ENCODE measurements around the gene MRFAP1.
A peak's percentile ranks its signal among the peaks of the same experiment; 100 is the strongest.

MRFAP1 gene

GRCh38 chr4:6596948-6597347 lies 43.5 kb upstream of the MRFAP1 start:
- Histone ChIP-seq H4K20me1 (peaks cover 0 to 48% (median 0%) of the 10 kb centered on the region in 11 experiments; a peak in 6 of 22 replicates), H3K9me3 (replicated peaks in 1 of 11) (peaks cover 0 to 1% (median 0%) of the 10 kb centered on the region in 11 experiments; a peak in 1 of 22 replicates), H3K27me3 (no peaks in the 10 kb centered on the region), H3K36me3 (peaks cover 9 to 90% (median 26%) of the 10 kb centered on the region in 11 experiments; a peak in 17 of 22 replicates), H3K4me3 (no peak overlapping the region), H3K4me2 (peak overlapping the region in 8 of 11 experiments; percentile 72 to 87 (median 84); a peak in 15 of 22 replicates), H3K4me1 (peaks cover 0 to 73% (median 60%) of the 10 kb centered on the region in 10 experiments; a peak in 17 of 20 replicates), H3K27ac (peak overlapping the region in 2 of 11 experiments; percentile 13 to 66; a peak in 2 of 22 replicates), H3K9ac (peak overlapping the region in 2 of 11 experiments; percentile 23 to 41; a peak in 1 of 22 replicates)
- no peak for TF ChIP-seq Cebpa-rat (IDR thresholded peaks at IDR 0.05)

- Histone ChIP-seq H3K27ac (peak overlapping the region in 6 of 11 experiments; percentile 2 to 67 (median 62); a peak in 7 of 22 replicates), H3K27me3 (no peaks in the 10 kb centered on the region), H3K36me3 (peaks cover 9 to 90% (median 35%) of the 10 kb centered on the region in 11 experiments; a peak in 17 of 22 replicates), H3K4me3 (no peak overlapping the region), H4K20me1 (peaks cover 0 to 36% (median 0%) of the 10 kb centered on the region in 11 experiments; a peak in 5 of 22 replicates), H3K9ac (peak overlapping the region in 5 of 11 experiments; percentile 34 to 59 (median 49); a peak in 6 of 22 replicates), H3K4me2 (peak overlapping the region in 9 of 11 experiments; percentile 47 to 87 (median 83); a peak in 18 of 22 replicates), H3K4me1 (peaks cover 0 to 80% (median 70%) of the 10 kb centered on the region in 10 experiments; a peak in 17 of 20 replicates), H3K9me3 (replicated peaks in 1 of 11) (peaks cover 0 to 7% (median 0%) of the 10 kb centered on the region in 11 experiments; a peak in 3 of 22 replicates)
- no peak for TF ChIP-seq Cebpa-rat (IDR thresholded peaks at IDR 0.05)
Observed at GRCh38 chr4:6598127-6598526, 42.4 kb upstream of the MRFAP1 start.

- Histone ChIP-seq H3K4me3 (no peak overlapping the region), H3K4me2 (peak overlapping the region in 9 of 11 experiments; percentile 47 to 87 (median 83); a peak in 18 of 22 replicates), H3K27ac (peak overlapping the region in 8 of 11 experiments; percentile 27 to 67 (median 54); a peak in 15 of 22 replicates), H3K9me3 (replicated peaks in 1 of 11) (peaks cover 0 to 7% (median 0%) of the 10 kb centered on the region in 11 experiments; a peak in 3 of 22 replicates), H4K20me1 (peaks cover 0 to 33% (median 0%) of the 10 kb centered on the region in 11 experiments; a peak in 4 of 22 replicates), H3K4me1 (peaks cover 0 to 85% (median 75%) of the 10 kb centered on the region in 10 experiments; a peak in 17 of 20 replicates), H3K9ac (peak overlapping the region in 6 of 11 experiments; percentile 30 to 59 (median 44); a peak in 9 of 22 replicates), H3K36me3 (peaks cover 4 to 88% (median 34%) of the 10 kb centered on the region in 11 experiments; a peak in 16 of 22 replicates), H3K27me3 (no peaks in the 10 kb centered on the region)
- no peak for TF ChIP-seq Cebpa-rat (IDR thresholded peaks at IDR 0.05)
Observed at GRCh38 chr4:6598641-6599040, 41.8 kb upstream of the MRFAP1 start.

DNA sequence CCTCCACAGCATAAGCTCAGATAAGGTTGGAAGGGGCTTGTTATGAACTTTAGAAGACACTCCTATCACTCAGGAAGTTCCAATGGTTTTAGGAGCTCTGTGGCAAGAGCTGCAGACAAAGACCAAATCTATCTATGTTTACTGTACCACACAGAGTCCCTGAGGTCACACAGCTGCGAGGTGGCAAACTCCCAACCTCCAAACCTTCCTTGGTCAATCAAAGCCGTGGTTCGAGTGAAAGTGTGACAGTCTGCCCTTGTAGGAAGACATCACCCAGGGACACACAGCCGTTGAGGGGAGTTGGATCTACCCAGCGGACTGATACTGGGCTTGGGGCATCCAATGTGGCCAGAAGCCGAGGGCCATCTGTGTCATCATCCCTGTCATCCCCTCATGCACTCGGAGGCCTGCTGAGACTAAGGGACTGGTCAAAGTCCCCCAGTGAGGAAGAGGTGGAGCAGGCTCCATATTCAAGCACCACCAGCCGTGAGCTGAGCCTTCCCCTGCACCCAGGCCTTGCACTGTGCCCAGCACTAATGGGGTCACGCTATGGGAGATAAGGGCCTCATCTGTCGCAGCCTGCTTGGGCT lies 38.7 kb upstream of the MRFAP1 start:
- Histone ChIP-seq H3K9ac (peak overlapping the region in 7 of 11 experiments; percentile 0 to 59 (median 46); a peak in 10 of 22 replicates), H3K4me2 (peak overlapping the region in 9 of 11 experiments; percentile 25 to 86 (median 80); a peak in 18 of 22 replicates)
- TF ChIP-seq Cebpa-rat (IDR thresholded peaks at IDR 0.05) = peak in 1 of 11 experiments; percentile 44; a peak in 1 of 22 replicates

GRCh38 chr4:6602289-6602688 lies 38.2 kb upstream of the MRFAP1 start:
- Histone ChIP-seq H3K27ac (peak overlapping the region in 8 of 11 experiments; percentile 44 to 78 (median 60); a peak in 15 of 22 replicates), H3K4me3 (no peak overlapping the region), H3K4me1 (peaks cover 4 to 85% (median 76%) of the 10 kb centered on the region in 10 experiments; a peak in 19 of 20 replicates), H4K20me1 (peaks cover 0 to 11% (median 0%) of the 10 kb centered on the region in 11 experiments; a peak in 3 of 22 replicates), H3K9me3 (replicated peaks in 1 of 11) (peaks cover 8 to 22% (median 10%) of the 10 kb centered on the region in 11 experiments; a peak in 21 of 22 replicates), H3K4me2 (peak overlapping the region in 9 of 11 experiments; percentile 25 to 86 (median 80); a peak in 18 of 22 replicates), H3K27me3 (no peaks in the 10 kb centered on the region), H3K36me3 (peaks cover 30 to 86% (median 45%) of the 10 kb centered on the region in 11 experiments), H3K9ac (peak overlapping the region in 6 of 11 experiments; percentile 4 to 59 (median 46); a peak in 7 of 22 replicates)
- TF ChIP-seq Cebpa-rat (IDR thresholded peaks at IDR 0.05) = no peak

More for the DNA sequence above, 38.7 kb upstream of the MRFAP1 start:
- Histone ChIP-seq H4K20me1 (peaks cover 0 to 16% (median 0%) of the 10 kb centered on the region in 11 experiments; a peak in 4 of 22 replicates), H3K4me3 (no peak overlapping the region), H3K36me3 (peaks cover 25 to 86% (median 39%) of the 10 kb centered on the region in 11 experiments), H3K4me1 (peaks cover 0 to 88% (median 81%) of the 10 kb centered on the region in 10 experiments; a peak in 18 of 20 replicates), H3K27me3 (no peaks in the 10 kb centered on the region), H3K9me3 (replicated peaks in 1 of 11) (peaks cover 8 to 18% (median 10%) of the 10 kb centered on the region in 11 experiments; a peak in 21 of 22 replicates), H3K27ac (peak overlapping the region in 8 of 11 experiments; percentile 44 to 78 (median 60); a peak in 16 of 22 replicates)

- peaks cover 0 to 11% (median 0%) of the 10 kb centered on the region in 11 experiments; a peak in 3 of 22 replicates for H4K20me1 ChIP-seq
- H3K9ac ChIP-seq = no peak overlapping the region
- peak overlapping the region in 4 of 11 experiments; percentile 34 to 76 (median 58); a peak in 6 of 22 replicates for H3K27ac ChIP-seq
- H3K27me3 ChIP-seq = no peaks in the 10 kb centered on the region
- H3K4me1 ChIP-seq = peaks cover 12 to 85% (median 73%) of the 10 kb centered on the region in 10 experiments
- H3K9me3 ChIP-seq (replicated peaks in 1 of 11) = peaks cover 8 to 22% (median 10%) of the 10 kb centered on the region in 11 experiments; a peak in 21 of 22 replicates
- no peak overlapping the region for H3K4me3 ChIP-seq
- no peak for TF ChIP-seq Cebpa-rat (IDR thresholded peaks at IDR 0.05)
- H3K4me2 ChIP-seq = peak overlapping the region in 8 of 11 experiments; percentile 59 to 86 (median 79); a peak in 13 of 22 replicates
- H3K36me3 ChIP-seq = peaks cover 31 to 86% (median 53%) of the 10 kb centered on the region in 11 experiments
Observed at GRCh38 chr4:6603128-6603527, 37.4 kb upstream of the MRFAP1 start.

DNA sequence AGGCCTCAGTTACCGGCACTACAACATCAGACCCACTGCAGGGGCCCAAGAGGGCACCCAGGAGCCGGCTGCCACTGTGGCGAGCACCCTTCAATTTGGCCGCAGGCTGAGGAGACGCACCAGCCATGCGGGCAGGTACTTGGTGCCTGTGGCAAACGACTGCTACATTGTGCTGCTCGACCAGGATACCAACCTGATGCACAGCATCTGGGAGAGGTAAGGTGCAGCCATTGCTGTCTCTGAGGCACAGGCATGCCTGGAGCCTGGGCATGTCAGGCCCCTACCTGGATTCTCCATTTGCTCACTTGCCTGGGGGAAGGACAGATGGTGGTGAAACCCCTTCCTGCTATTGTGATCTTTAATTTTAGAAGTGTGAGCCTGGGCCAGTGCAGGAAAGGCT lies 35.4 kb upstream of the MRFAP1 start:
- no peak for TF ChIP-seq Cebpa-rat (IDR thresholded peaks at IDR 0.05)
- Histone ChIP-seq H3K4me2 (peak overlapping the region in 3 of 11 experiments; percentile 83 to 86 (median 84); a peak in 5 of 22 replicates), H4K20me1 (peaks cover 0 to 5% (median 0%) of the 10 kb centered on the region in 11 experiments; a peak in 3 of 22 replicates), H3K9ac (no peak overlapping the region), H3K4me3 (peak overlapping the region in 1 of 10 experiments; percentile 9; a peak in 1 of 20 replicates), H3K9me3 (replicated peaks in 1 of 11) (peaks cover 8 to 22% (median 10%) of the 10 kb centered on the region in 11 experiments; a peak in 21 of 22 replicates), H3K4me1 (peaks cover 19 to 75% (median 65%) of the 10 kb centered on the region in 10 experiments), H3K27ac (no peak overlapping the region), H3K36me3 (peaks cover 39 to 95% (median 70%) of the 10 kb centered on the region in 11 experiments), H3K27me3 (no peaks in the 10 kb centered on the region)

DNA sequence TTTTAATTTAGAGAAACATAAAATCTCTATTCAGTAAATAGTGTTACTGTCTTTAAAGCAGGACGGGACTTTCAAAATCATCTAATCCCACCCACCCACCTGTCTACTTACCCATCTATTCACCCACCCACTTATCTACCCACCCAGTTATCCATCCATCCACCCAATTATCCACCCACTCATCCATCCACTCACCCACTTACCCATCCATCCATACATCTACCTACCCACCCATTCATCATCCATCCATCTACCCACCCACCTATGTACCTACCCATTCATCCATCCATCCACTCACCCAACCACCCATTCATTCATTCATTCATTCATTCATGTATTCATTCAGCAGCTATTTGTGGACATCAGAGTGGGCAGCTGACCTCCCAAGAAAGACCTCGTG lies 34.9 kb upstream of the MRFAP1 start:
- H3K4me2 ChIP-seq = no peak overlapping the region

More for the DNA sequence above, 34.9 kb upstream of the MRFAP1 start:
- H3K27me3 ChIP-seq = no peaks in the 10 kb centered on the region
- no peak overlapping the region for H3K27ac ChIP-seq
- H3K9ac ChIP-seq = no peak overlapping the region
- H4K20me1 ChIP-seq = no peaks in the 10 kb centered on the region; a peak in 3 of 22 replicates
- H3K4me3 ChIP-seq = no peak overlapping the region
- peaks cover 19 to 70% (median 61%) of the 10 kb centered on the region in 10 experiments for H3K4me1 ChIP-seq
- H3K36me3 ChIP-seq = peaks cover 44 to 95% (median 70%) of the 10 kb centered on the region in 11 experiments
- peaks cover 8 to 22% (median 10%) of the 10 kb centered on the region in 11 experiments; a peak in 21 of 22 replicates for H3K9me3 ChIP-seq (replicated peaks in 1 of 11)
- no peak for TF ChIP-seq Cebpa-rat (IDR thresholded peaks at IDR 0.05)
